Tibial nerve (tissue), 3 donors: Measurements from ENCODE around the gene TOMM40L.
"Not testable (repeated sequence)": the region's sequence is repeated elsewhere in the genome, so short reads cannot be mapped to it uniquely, and the experiment has no call there.

Source experiments
- CTCF ChIP-seq, 5 experiments: fragments of 200-600 bp in 3 of 5; fragments of 450-650 bp in 2 of 5; sonication (generic) in 3 of 5; IDR thresholded peaks; one replicate each; pipeline ENCODE4 v1.5.1; 2016 to 2019; ENCODE audit warnings: antibody characterized with exemption in 5 of 5, mild to moderate bottlenecking in 3 of 5, moderate library complexity in 2 of 5
- POLR2A ChIP-seq, 2 donors: fragments of 450-650 bp; IDR thresholded peaks; one replicate each; pipeline ENCODE4 v1.6.1; 2017; ENCODE audit warnings: antibody characterized with exemption in 2 of 2, mild to moderate bottlenecking in 2 of 2, moderate library complexity in 2 of 2

- not testable (repeated sequence) for TF ChIP-seq CTCF, POLR2A (IDR thresholded peaks at IDR 0.05)
Observed at GRCh38 chr1:161257109-161257508, 31.2 kb downstream of the TOMM40L start.
